T-helper 9 cell (primary cell): ENCODE measurements around the gene IQCK.
"Not testable (repeated sequence)": the region's sequence is repeated elsewhere in the genome, so short reads cannot be mapped to it uniquely, and the experiment has no call there.

Experiments
- DNase-seq: peaks from one replicate; pipeline ENCODE4 v3.0.0-alpha.2; 2020
- total RNA-seq, 2 donors: gene quantifications; one replicate each; lab custom pipeline; 2026; lab: John Stamatoyannopoulos, UW

The IQCK gene
- total RNA-seq: 2.3 to 2.7 reads per million in 2 donors

GRCh38 chr16:19717741-19718623, at the start of gene IQCK, which contains the start of gene KNOP1:
IQCK (plus strand) TSS chr16:19718271; CDS start chr16:19718307, 36 bp downstream.
KNOP1 (minus strand) TSS chr16:19718227; CDS start chr16:19715035, 3,192 bp downstream.
- DNase-seq: peak; percentile 83

GRCh38 chr16:19672378-19672777, 45.7 kb upstream of the IQCK start:
- no peak for DNase-seq

- DNase-seq: no peak
These were observed 43.6 kb upstream of the IQCK start for GRCh38 chr16:19674485-19674884.

GRCh38 chr16:19677402-19677801, 40.7 kb upstream of the IQCK start:
- no peak for DNase-seq

- no peak for DNase-seq
These were observed 39.3 kb upstream of the IQCK start for GRCh38 chr16:19678804-19679203.

GRCh38 chr16:19679281-19679680, 38.8 kb upstream of the IQCK start:
- DNase-seq: not testable (repeated sequence)

- DNase-seq: no peak
These were observed 37.2 kb upstream of the IQCK start for GRCh38 chr16:19680881-19681340.

GRCh38 chr16:19681637-19682036, 36.4 kb upstream of the IQCK start:
- no peak for DNase-seq

- no peak for DNase-seq
These were observed 34.4 kb upstream of the IQCK start for GRCh38 chr16:19683453-19684236.

- DNase-seq: no peak
These were observed 32.9 kb upstream of the IQCK start for GRCh38 chr16:19685176-19685575.

- no peak for DNase-seq
These were observed 30.8 kb upstream of the IQCK start for GRCh38 chr16:19687279-19687678.

- no peak for DNase-seq
These were observed 29.6 kb upstream of the IQCK start for GRCh38 chr16:19688396-19689024.

- no peak for DNase-seq
These were observed 28.7 kb upstream of the IQCK start for GRCh38 chr16:19689342-19689741.

GRCh38 chr16:19690196-19690595, 27.9 kb upstream of the IQCK start:
- DNase-seq: no peak

- DNase-seq: no peak
These were observed 26.8 kb upstream of the IQCK start for GRCh38 chr16:19691161-19691711.

- no peak for DNase-seq
These were observed 23.1 kb upstream of the IQCK start for GRCh38 chr16:19694989-19695388.

- peak; percentile 21 for DNase-seq
These were observed 21.7 kb upstream of the IQCK start for GRCh38 chr16:19696328-19696727.

GRCh38 chr16:19696961-19697360, 21.1 kb upstream of the IQCK start:
- DNase-seq: no peak

GRCh38 chr16:19697756-19698318, 20.2 kb upstream of the IQCK start:
- DNase-seq: no peak

GRCh38 chr16:19698480-19699465, 19.3 kb upstream of the IQCK start:
- DNase-seq: no peak

GRCh38 chr16:19699472-19699871, 18.6 kb upstream of the IQCK start:
- DNase-seq: no peak
